Stimulated activated CD8-positive, alpha-beta memory T cell treated with anti-CD3 and anti-CD28 coated beads, Interleukin-4, amount 100 ng/mL, for 1 hour (primary cell): ENCODE measurements around the gene ACSL3.
A peak's percentile ranks its signal among the peaks of the same experiment; 100 is the strongest.

Experiments
- DNase-seq, 2 donors: peaks; one replicate each; pipeline ENCODE4 v3.0.0-alpha.2; 2020; ENCODE audit warnings: low read depth in 2 of 2, low spot score in 1 of 2

The ACSL3 gene

GRCh38 chr2:222939208-222939856, 78.5 kb downstream of the ACSL3 start:
- DNase-seq: peak in 1 of 2 donors; percentile 20

DNA sequence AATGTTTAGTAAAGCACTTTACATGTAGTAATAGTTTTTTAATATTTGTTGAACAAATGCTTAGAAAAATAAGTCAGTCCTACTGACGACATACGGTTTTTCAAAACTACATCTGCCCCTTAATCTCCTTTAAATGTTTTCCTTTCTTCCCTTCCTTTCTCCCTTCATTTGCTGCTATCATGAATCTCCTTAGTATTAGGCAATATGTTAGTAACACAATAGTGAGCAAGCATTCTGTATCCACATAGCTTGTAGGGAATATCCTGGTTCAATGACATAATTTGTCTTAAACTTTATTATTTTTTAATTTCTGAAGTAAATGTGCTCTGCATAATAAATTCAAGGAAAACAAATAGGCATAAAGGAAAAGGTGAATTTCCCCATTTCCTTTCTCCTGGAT, 79.1 kb downstream of the ACSL3 start:
- DNase-seq: no peak

- no peak for DNase-seq
Observed at GRCh38 chr2:222941510-222942032, 80.7 kb downstream of the ACSL3 start.

- no peak for DNase-seq
Observed at GRCh38 chr2:222942561-222942960, 81.7 kb downstream of the ACSL3 start.

- no peak for DNase-seq
Observed at GRCh38 chr2:222942977-222943376, 82.1 kb downstream of the ACSL3 start.

- no peak for DNase-seq
Observed at GRCh38 chr2:222943820-222944219, 83.0 kb downstream of the ACSL3 start.

- DNase-seq: no peak
Observed at GRCh38 chr2:222944552-222944951, 83.7 kb downstream of the ACSL3 start.

- DNase-seq: no peak
Observed at GRCh38 chr2:222944971-222945740, 84.3 kb downstream of the ACSL3 start.

DNA sequence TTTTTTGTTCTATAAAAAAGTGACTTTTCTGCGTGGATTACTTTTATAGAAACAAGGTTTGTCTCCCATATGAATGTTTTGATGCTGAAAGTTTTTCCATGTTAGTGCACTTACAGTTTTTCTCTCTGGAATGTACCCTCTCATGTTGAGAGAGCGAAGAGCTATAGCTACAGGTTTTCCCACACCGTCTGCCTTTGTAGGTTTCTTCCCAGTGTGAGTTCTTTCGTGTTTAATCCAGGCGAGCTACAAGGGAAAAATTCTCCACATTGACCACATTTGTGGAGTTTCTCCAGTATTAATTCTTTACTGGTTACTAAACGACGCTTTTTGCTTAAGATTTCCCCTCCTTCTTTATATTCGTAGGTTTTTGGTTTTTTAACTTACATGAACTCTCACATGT, 85.1 kb downstream of the ACSL3 start:
- DNase-seq: no peak

GRCh38 chr2:222946700-222947287, 86.0 kb downstream of the ACSL3 start:
- no peak for DNase-seq

- DNase-seq: no peak
Observed at GRCh38 chr2:222949073-222949472, 88.2 kb downstream of the ACSL3 start.

GRCh38 chr2:222949690-222950323, 89.0 kb downstream of the ACSL3 start:
- no peak for DNase-seq

GRCh38 chr2:222950638-222951285, 89.9 kb downstream of the ACSL3 start:
- no peak for DNase-seq

DNA sequence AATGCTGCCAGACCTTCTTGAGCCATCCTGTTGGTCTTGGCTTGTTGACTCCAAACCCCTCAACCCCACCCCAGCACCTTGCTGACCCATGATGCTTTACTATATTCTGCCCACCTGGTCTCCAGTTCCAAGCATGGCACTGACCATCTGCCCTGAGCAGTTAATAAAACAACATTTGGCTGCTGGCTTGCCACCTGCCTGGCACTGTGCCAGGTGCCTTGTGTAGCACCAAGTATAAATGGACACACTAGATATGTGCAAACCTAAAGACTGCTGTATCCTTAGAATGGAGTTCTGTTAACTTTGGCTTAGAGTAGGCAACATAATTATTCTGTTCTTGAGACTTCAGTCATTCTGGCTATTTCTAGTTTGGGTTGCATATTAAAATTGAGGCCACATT, 91.4 kb downstream of the ACSL3 start:
- no peak for DNase-seq

GRCh38 chr2:222955008-222955407, 94.2 kb downstream of the ACSL3 start:
- DNase-seq: no peak

- DNase-seq: no peak
Observed at GRCh38 chr2:222959358-222959757, 98.5 kb downstream of the ACSL3 start.

GRCh38 chr2:222960126-222960525, 99.3 kb downstream of the ACSL3 start:
- no peak for DNase-seq

DNA sequence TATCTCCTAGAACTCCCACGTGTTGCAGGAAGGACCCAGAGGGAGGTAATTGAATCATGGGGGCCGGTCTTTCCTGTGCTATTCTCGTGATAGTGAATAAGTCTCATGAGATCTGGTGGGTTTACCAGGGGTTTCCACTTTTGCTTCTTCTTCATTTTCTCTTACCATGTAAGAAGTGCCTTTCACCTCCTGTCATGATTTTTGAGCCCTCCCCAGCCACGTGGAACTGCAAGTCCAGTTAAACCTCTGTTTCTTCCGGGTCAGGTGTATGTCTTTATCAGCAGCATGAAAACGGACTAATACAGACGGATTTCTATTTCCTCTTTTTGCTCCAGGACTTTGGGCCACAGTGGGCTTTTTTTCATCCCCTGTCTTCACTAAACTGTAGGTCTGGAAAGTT, 102.8 kb downstream of the ACSL3 start:
- DNase-seq: no peak

GRCh38 chr2:222964376-222965031, 103.7 kb downstream of the ACSL3 start:
- DNase-seq: no peak

DNA sequence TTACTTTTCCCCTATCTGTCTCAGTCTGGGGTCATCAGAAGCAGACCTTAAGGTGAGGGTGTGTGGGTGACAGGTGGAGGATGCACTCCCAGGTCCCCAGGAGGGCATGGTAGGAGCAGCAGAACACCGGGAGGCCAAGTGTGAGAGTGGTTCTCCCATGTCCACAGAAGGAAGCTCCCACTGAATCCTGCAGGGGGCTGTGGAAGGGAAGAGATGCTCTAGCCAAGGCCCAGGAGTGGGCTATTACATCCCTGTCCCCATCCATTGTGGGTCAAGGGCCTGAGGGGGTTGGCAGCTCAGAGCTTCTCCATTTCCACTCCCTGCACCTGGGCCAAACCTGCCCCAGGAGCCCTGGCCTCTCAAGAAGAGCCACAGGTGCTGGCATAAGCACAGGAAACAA, 104.7 kb downstream of the ACSL3 start:
- no peak for DNase-seq
